ENCODE results near the gene GZMM.
"Not testable (repeated sequence)": the region's sequence is repeated elsewhere in the genome, so short reads cannot be mapped to it uniquely, and the experiment has no call there.

GZMM gene

DNA sequence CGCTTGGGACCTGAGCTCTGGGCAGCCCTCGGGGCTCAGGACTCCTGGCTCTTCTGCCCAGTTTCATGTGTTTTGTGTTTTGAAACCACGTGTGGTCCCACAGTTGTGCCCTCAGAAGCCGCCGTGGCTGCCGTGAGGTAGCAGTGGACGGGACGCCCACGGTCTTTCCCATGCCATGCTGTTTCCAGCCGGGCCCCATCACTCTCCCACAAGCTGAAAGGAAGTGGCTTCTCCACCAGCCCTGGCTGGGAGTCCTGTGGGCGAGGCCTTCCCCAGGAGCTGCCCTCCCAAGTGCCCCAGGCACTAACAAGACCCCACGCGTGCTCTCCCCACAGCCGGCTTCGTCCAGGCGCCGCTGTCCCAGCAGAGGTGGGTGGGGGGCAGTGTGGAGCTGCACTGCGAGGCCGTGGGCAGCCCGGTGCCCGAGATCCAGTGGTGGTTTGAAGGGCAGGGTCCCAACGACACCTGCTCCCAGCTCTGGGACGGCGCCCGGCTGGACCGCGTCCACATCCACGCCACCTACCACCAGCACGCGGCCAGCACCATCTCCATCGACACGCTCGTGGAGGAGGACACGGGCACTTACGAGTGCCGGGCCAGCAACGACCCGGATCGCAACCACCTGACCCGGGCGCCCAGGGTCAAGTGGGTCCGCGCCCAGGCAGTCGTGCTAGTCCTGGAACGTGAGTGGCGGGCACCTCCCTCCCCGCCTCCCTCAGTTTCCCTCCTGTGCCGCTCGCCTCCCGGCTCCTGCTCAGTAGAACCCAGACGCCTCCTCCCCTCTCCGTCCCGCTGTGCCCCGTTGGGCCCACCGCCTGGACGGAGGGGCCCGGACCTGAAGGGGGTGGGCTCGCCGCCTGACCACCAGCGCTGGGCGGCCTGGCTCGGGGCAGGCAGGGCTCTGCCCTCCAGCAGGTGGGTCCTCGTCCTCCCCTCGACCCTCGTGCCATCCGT lies 33.9 kb downstream of the GZMM start:
- H3K4me3 ChIP-seq (ENCODE audit: low read length): no peak overlapping the region
- H3K4me1 ChIP-seq (ENCODE audit: control insufficient read depth, insufficient read depth, low read length): peaks cover 30% of the 10 kb centered on the region
- H3K27me3 ChIP-seq (ENCODE audit: control insufficient read depth, insufficient read depth, low read length): no peaks in the 10 kb centered on the region
- no peaks in the 10 kb centered on the region for H3K36me3 ChIP-seq (ENCODE audit: control insufficient read depth, insufficient read depth, low read length)
- H3K9me3 ChIP-seq (ENCODE audit: control insufficient read depth, low read length): no peaks in the 10 kb centered on the region
- no peak overlapping the region for H3K9ac ChIP-seq (ENCODE audit: low read length)

DNA sequence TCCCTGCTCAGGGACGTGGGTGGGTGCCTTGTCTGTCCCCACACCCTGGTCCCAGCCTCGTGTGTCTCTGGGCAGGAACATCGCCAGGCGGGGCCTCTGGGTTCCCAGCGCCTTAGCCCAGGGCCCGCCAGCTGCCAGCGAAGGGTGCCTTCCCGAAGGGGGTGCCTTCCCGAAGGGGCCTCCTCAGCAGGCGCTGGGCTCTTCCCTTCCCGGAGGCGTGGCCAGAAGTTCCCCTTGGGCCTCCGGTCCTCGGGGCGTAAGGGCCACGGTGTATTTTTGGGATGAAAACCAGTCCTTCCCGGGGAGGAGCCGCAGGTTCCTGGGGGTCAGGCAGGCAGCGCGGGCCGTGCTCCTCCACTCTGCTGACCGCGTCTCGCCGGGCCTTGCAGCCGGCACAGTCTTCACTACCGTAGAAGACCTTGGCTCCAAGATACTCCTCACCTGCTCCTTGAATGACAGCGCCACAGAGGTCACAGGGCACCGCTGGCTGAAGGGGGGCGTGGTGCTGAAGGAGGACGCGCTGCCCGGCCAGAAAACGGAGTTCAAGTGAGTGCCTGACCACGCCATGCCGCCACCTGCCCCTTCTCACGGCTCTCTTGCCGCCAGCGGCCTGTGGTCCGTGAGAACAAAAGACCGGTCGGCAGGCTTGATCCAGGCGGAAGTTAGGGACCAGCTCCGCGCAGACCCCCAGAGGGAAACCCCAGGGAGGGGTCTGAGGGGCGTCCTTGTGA lies 35.4 kb downstream of the GZMM start:
- H3K4me1 ChIP-seq (ENCODE audit: control insufficient read depth, insufficient read depth, low read length): peaks cover 29% of the 10 kb centered on the region
- no peak overlapping the region for H3K9ac ChIP-seq (ENCODE audit: low read length)
- H3K36me3 ChIP-seq (ENCODE audit: control insufficient read depth, insufficient read depth, low read length): no peaks in the 10 kb centered on the region
- no peak overlapping the region for H3K4me3 ChIP-seq (ENCODE audit: low read length)
- H3K27me3 ChIP-seq (ENCODE audit: control insufficient read depth, insufficient read depth, low read length): no peaks in the 10 kb centered on the region
- no peaks in the 10 kb centered on the region for H3K9me3 ChIP-seq (ENCODE audit: control insufficient read depth, low read length)

DNA sequence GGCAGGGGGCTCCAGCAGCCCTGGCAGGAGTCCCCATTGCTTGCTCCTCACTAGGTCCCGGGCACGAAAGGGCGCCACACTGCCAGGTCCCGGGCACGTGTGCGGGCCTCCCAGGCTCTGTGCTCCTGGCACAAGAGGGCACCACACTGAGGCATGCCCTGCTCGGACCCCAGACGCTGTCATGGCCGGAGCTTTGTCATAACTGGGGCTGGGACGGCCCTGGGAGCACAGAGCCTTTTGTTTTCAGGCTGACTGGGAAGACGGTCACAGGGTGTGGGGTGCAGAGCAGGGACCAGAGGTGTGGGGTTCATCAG lies 35.9 kb downstream of the GZMM start:
- Histone ChIP-seq H3K4me3 (ENCODE audit: low read length) (no peak overlapping the region), H3K36me3 (ENCODE audit: control insufficient read depth, insufficient read depth, low read length) (no peaks in the 10 kb centered on the region), H3K9ac (ENCODE audit: low read length) (no peak overlapping the region), H3K4me1 (ENCODE audit: control insufficient read depth, insufficient read depth, low read length) (peaks cover 24% of the 10 kb centered on the region), H3K27me3 (ENCODE audit: control insufficient read depth, insufficient read depth, low read length) (no peaks in the 10 kb centered on the region), H3K9me3 (ENCODE audit: control insufficient read depth, low read length) (no peaks in the 10 kb centered on the region)

DNA sequence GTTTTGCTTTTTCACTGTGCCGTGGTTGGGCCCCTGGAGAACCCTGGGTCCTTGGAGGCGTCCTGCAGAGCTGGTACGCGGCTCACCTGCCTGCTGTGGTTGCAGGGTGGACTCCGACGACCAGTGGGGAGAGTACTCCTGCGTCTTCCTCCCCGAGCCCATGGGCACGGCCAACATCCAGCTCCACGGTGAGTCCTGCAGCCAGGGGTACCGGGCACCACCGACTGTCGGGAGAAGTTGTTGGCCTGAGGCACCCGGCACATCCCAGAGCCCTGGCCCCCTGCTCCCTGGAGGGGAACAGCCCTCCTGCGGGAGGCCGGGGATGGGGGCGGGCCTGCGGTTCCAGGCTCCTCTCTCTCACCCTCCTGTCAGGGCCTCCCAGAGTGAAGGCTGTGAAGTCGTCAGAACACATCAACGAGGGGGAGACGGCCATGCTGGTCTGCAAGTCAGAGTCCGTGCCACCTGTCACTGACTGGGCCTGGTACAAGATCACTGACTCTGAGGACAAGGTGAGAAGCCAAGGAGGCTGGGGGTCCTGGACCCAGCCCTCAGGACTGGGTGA lies 36.5 kb downstream of the GZMM start:
- H3K4me3 ChIP-seq (ENCODE audit: low read length): no peak overlapping the region
- no peaks in the 10 kb centered on the region for H3K36me3 ChIP-seq (ENCODE audit: control insufficient read depth, insufficient read depth, low read length)
- peaks cover 18% of the 10 kb centered on the region for H3K4me1 ChIP-seq (ENCODE audit: control insufficient read depth, insufficient read depth, low read length)
- no peaks in the 10 kb centered on the region for H3K27me3 ChIP-seq (ENCODE audit: control insufficient read depth, insufficient read depth, low read length)
- H3K9me3 ChIP-seq (ENCODE audit: control insufficient read depth, low read length): no peaks in the 10 kb centered on the region
- H3K9ac ChIP-seq (ENCODE audit: low read length): no peak overlapping the region

DNA sequence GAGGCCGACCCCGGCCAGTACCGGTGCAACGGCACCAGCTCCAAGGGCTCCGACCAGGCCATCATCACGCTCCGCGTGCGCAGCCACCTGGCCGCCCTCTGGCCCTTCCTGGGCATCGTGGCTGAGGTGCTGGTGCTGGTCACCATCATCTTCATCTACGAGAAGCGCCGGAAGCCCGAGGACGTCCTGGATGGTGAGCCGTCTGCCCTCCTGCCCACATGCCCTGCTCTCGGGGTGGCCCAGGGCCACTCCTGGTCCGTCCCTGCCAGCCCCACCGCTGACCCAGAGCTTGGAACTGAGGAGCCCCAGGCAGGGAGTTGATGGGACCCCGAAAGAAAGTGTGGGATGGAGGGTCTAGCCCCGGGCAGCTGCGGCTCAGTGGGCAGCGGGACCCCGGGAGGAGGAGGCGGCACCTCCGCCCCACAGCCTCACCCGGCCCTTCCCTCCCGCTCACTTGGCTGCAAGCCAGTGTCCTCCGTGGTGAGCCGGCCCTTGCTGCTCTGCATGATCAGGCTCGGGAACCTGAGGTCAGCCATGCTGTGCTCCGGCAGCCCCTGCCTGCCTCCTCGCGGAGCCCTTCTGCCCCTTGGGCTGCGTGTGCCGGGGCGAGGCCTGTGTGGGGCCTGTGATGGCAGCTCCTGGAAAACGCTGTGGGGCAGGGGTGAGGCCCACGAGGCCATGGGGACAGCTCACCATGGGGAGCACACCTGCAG lies 37.7 kb downstream of the GZMM start:
- no peaks in the 10 kb centered on the region for H3K27me3 ChIP-seq (ENCODE audit: control insufficient read depth, insufficient read depth, low read length)
- no peaks in the 10 kb centered on the region for H3K9me3 ChIP-seq (ENCODE audit: control insufficient read depth, low read length)
- peaks cover 8% of the 10 kb centered on the region for H3K4me1 ChIP-seq (ENCODE audit: control insufficient read depth, insufficient read depth, low read length)
- H3K9ac ChIP-seq (ENCODE audit: low read length): no peak overlapping the region
- no peaks in the 10 kb centered on the region for H3K36me3 ChIP-seq (ENCODE audit: control insufficient read depth, insufficient read depth, low read length)
- no peak overlapping the region for H3K4me3 ChIP-seq (ENCODE audit: low read length)

DNA sequence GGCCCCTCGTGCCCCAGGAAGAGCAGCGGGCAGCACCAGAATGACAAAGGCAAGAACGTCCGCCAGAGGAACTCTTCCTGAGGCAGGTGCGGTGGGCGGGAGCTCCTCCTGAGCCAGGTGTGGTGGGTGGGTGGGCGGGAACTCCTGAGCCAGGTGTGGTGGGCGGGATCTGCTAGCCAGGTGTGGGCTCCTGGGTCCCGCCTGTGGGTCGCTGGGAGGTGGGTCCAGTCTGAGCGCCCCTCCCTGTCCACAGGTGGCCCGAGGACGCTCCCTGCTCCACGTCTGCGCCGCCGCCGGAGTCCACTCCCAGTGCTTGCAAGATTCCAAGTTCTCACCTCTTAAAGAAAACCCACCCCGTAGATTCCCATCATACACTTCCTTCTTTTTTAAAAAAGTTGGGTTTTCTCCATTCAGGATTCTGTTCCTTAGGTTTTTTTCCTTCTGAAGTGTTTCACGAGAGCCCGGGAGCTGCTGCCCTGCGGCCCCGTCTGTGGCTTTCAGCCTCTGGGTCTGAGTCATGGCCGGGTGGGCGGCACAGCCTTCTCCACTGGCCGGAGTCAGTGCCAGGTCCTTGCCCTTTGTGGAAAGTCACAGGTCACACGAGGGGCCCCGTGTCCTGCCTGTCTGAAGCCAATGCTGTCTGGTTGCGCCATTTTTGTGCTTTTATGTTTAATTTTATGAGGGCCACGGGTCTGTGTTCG lies 38.8 kb downstream of the GZMM start:
- Histone ChIP-seq H3K36me3 (ENCODE audit: control insufficient read depth, insufficient read depth, low read length) (no peaks in the 10 kb centered on the region), H3K9me3 (ENCODE audit: control insufficient read depth, low read length) (no peaks in the 10 kb centered on the region), H3K4me3 (ENCODE audit: low read length) (no peak overlapping the region), H3K9ac (ENCODE audit: low read length) (no peak overlapping the region), H3K4me1 (ENCODE audit: control insufficient read depth, insufficient read depth, low read length) (no peaks in the 10 kb centered on the region), H3K27me3 (ENCODE audit: control insufficient read depth, insufficient read depth, low read length) (no peaks in the 10 kb centered on the region)

DNA sequence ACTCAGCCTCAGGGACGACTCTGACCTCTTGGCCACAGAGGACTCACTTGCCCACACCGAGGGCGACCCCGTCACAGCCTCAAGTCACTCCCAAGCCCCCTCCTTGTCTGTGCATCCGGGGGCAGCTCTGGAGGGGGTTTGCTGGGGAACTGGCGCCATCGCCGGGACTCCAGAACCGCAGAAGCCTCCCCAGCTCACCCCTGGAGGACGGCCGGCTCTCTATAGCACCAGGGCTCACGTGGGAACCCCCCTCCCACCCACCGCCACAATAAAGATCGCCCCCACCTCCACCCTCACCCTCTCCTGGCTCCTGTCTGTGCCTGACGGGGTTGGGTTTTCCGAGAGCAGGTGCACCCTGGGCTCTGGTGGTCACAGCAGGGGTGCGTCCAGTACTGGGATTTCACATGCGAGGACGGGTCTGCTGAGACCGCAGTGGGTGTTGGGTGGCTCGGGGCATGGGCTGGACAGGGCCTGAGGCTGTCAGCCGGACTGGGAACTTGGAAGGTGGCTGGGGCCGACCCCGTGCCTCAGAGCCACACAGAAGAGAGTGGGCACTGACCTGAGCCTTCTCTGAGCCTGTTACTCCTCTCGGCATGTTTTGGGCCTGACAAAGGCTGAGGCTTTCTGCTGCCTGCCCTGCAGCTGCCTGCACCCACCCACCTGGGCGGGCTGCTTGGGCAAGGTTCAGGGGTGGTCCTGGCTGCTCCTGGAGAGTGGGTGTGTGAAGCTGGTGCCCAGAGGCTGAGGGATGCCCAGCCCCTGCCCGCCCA lies 39.5 kb downstream of the GZMM start:
- H3K4me3 ChIP-seq (ENCODE audit: low read length): no peak overlapping the region
- no peak overlapping the region for H3K9ac ChIP-seq (ENCODE audit: low read length)
- H3K36me3 ChIP-seq (ENCODE audit: control insufficient read depth, insufficient read depth, low read length): no peaks in the 10 kb centered on the region
- H3K9me3 ChIP-seq (ENCODE audit: control insufficient read depth, low read length): no peaks in the 10 kb centered on the region
- H3K4me1 ChIP-seq (ENCODE audit: control insufficient read depth, insufficient read depth, low read length): peaks cover 5% of the 10 kb centered on the region
- H3K27me3 ChIP-seq (ENCODE audit: control insufficient read depth, insufficient read depth, low read length): peaks cover 7% of the 10 kb centered on the region

DNA sequence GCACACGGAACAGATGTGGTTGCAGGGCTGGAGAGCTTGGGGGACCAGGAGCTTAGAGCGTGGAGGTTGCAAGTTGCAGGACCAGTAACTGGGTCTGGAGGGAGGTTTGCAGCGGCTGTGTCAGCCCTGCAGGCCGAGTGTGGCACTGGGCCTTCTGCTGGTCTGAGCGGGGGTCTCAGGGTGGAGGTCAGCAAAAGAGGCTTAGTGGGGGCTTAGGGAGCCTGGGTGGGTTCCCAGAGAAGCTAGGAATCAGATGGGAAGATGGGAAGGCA lies 40.1 kb downstream of the GZMM start:
- Histone ChIP-seq H3K9ac (ENCODE audit: low read length) (no peak overlapping the region), H3K27me3 (ENCODE audit: control insufficient read depth, insufficient read depth, low read length) (peaks cover 13% of the 10 kb centered on the region), H3K4me3 (ENCODE audit: low read length) (no peak overlapping the region), H3K4me1 (ENCODE audit: control insufficient read depth, insufficient read depth, low read length) (peaks cover 8% of the 10 kb centered on the region), H3K9me3 (ENCODE audit: control insufficient read depth, low read length) (no peaks in the 10 kb centered on the region), H3K36me3 (ENCODE audit: control insufficient read depth, insufficient read depth, low read length) (no peaks in the 10 kb centered on the region)

DNA sequence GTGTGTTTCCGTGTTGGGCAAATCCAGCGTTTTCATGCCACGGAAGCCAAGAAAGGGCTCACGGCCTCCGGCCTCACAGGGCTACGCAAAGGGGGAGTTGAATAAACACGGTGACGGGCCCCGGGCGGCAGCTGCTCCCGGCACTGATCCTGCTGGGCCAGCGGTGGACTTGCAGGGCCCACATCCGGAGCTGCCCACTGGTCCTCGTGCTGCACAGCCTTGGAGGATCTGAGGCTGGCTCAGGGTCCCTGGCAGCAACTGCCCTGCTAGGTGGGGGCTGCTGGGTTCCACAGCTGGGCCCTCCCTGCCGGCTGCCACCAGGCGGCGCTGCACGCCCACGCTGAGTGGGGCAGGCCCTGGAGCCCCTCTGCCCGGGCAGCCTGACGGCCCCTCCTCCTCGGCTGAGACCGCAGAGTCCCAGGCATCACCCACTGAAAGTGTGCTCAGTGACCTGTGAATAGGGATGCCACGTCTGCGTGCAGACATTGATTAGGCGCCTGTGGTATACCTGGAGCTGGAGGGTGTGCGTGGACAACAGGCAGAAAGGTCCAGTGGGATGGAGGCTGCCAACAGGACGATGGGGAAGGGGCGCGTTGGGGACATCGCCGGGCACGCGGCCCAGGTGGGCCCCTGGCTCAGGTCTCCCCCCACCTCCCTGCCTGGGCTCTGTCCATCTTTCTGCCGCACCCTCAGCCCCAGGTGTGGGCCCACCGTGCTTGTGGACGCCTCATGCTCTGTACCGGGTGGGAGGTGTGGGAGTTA lies 40.6 kb downstream of the GZMM start:
- Histone ChIP-seq H3K9ac (ENCODE audit: low read length) (no peak overlapping the region), H3K4me1 (ENCODE audit: control insufficient read depth, insufficient read depth, low read length) (peaks cover 12% of the 10 kb centered on the region), H3K27me3 (ENCODE audit: control insufficient read depth, insufficient read depth, low read length) (peaks cover 18% of the 10 kb centered on the region), H3K9me3 (ENCODE audit: control insufficient read depth, low read length) (no peaks in the 10 kb centered on the region), H3K4me3 (ENCODE audit: low read length) (no peak overlapping the region), H3K36me3 (ENCODE audit: control insufficient read depth, insufficient read depth, low read length) (no peaks in the 10 kb centered on the region)

DNA sequence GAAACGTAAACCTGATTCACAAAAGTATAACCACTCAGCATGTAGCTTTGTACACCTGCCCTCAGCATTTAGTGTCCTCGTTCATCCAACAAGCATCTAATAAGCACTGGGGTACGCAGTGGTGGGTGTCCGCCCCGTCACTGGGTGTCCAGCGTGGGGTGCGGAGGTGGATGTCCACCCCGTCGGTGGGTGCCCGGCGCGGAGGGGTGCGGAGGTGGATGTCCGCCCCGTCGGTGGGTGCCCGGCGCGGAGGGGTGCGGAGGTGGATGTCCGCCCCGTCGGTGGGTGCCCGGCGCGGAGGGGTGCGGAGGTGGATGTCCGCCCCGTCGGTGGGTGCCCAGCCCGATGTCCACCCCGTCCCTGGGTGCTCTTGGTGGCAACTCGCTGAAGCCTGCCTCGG lies 41.3 kb downstream of the GZMM start:
- H3K27me3 ChIP-seq (ENCODE audit: control insufficient read depth, insufficient read depth, low read length): peaks cover 18% of the 10 kb centered on the region

More for the DNA sequence above, 41.3 kb downstream of the GZMM start:
- not testable (repeated sequence) for H3K36me3 ChIP-seq (ENCODE audit: control insufficient read depth, insufficient read depth, low read length); H3K4me3 ChIP-seq (ENCODE audit: low read length); H3K9me3 ChIP-seq (ENCODE audit: control insufficient read depth, low read length); H3K9ac ChIP-seq (ENCODE audit: low read length)
- H3K4me1 ChIP-seq (ENCODE audit: control insufficient read depth, insufficient read depth, low read length): peaks cover 12% of the 10 kb centered on the region

Data from mucosa of stomach (tissue), 1 donor.